CD14-positive monocyte (primary cell): ENCODE results near the gene MEI4. TPM values are rescaled to one million over a fixed set of nuclear protein-coding genes. Genes with fewer than 3 reads are reported as not detected.

ENCODE experiments used
- DNase-seq, 3 donors: peaks; one replicate each; pipeline ENCODE4 v3.0.0-alpha.2; 2011 to 2022
- H2AFZ ChIP-seq: 2 replicates; pipeline ENCODE4 v1.6.0; 2012; ENCODE audit warnings: mild to moderate bottlenecking, low read depth, low read length, inconsistent platforms; ENCODE audit not compliant: insufficient read depth, poor library complexity, severe bottlenecking
- H3K27ac ChIP-seq, 2 donors: 1 replicate in 1 of 2; 2 replicates in 1 of 2; pipeline ENCODE4 v1.5.1; 2012 to 2013; ENCODE audit warnings: low read length in 2 of 2, control low read depth in 1 of 2, inconsistent platforms in 1 of 2, low read depth in 1 of 2, mild to moderate bottlenecking in 1 of 2
- H3K27me3 ChIP-seq, 2 donors: one replicate each; pipeline versions ENCODE4 v1.6.0 to v1.6.1; 2011 to 2013; ENCODE audit warnings: low read length in 2 of 2; ENCODE audit not compliant: control insufficient read depth in 2 of 2, insufficient read depth in 2 of 2
- H3K36me3 ChIP-seq, 2 donors: replicated peaks in 1 of 2; 1 replicate in 1 of 2; 2 replicates in 1 of 2; pipeline versions ENCODE4 v1.5.1 to v1.6.1; 2012 to 2013; ENCODE audit warnings: low read length in 2 of 2, control low read depth in 1 of 2, inconsistent platforms in 1 of 2, mild to moderate bottlenecking in 1 of 2; ENCODE audit not compliant: insufficient read depth in 2 of 2, control insufficient read depth in 1 of 2
- H3K4me1 ChIP-seq, 2 donors: 1 replicate in 1 of 2; 2 replicates in 1 of 2; pipeline versions ENCODE4 v1.5.1 to v1.6.1; 2012 to 2013; ENCODE audit warnings: low read length in 2 of 2, control low read depth in 1 of 2, inconsistent platforms in 1 of 2, mild to moderate bottlenecking in 1 of 2, moderate library complexity in 1 of 2; ENCODE audit not compliant: insufficient read depth in 2 of 2, control insufficient read depth in 1 of 2
- H3K4me2 ChIP-seq: replicated peaks from 2 replicates; pipeline ENCODE3; 2012; ENCODE audit warnings: low read length, moderate library complexity, mild to moderate bottlenecking; ENCODE audit not compliant: poor library complexity, severe bottlenecking; ENCODE audit errors: extremely low read depth
- H3K4me3 ChIP-seq, 3 experiments: fragments of 200-600 bp in 1 of 3; sonication (generic) in 1 of 3; replicated peaks in 1 of 3; 1 replicate in 2 of 3; 2 replicates in 1 of 3; pipeline ENCODE4 v1.5.1; 2011 to 2013; ENCODE audit warnings: low read length in 3 of 3, mild to moderate bottlenecking in 3 of 3, control low read depth in 2 of 3, low read depth in 2 of 3, inconsistent platforms in 1 of 3, moderate library complexity in 1 of 3
- H3K79me2 ChIP-seq: 2 replicates; pipeline ENCODE4 v1.6.0; 2012; ENCODE audit warnings: mild to moderate bottlenecking, control low read depth, inconsistent platforms, low read length, moderate library complexity; ENCODE audit not compliant: insufficient read depth
- H3K9ac ChIP-seq: 2 replicates; pipeline ENCODE4 v1.6.0; 2017; ENCODE audit warnings: low read length, mild to moderate bottlenecking; ENCODE audit not compliant: insufficient read depth, poor library complexity, severe bottlenecking
- H3K9me3 ChIP-seq, 2 donors: replicated peaks in 1 of 2; 1 replicate in 1 of 2; 2 replicates in 1 of 2; pipeline versions ENCODE4 v1.5.1 to v1.6.1; 2012 to 2013; ENCODE audit warnings: low read length in 2 of 2, control low read depth in 1 of 2; ENCODE audit not compliant: control insufficient read depth in 1 of 2, insufficient read depth in 1 of 2
- H4K20me1 ChIP-seq: 2 replicates; pipeline ENCODE4 v1.6.0; 2012; ENCODE audit warnings: mild to moderate bottlenecking, low read length, control low read depth, moderate library complexity; ENCODE audit not compliant: insufficient read depth
- H3K27ac Mint-ChIP-seq, 7 donors: one replicate each; pipeline ENCODE4 v1.8.0; 2020; ENCODE audit warnings: mild to moderate bottlenecking in 7 of 7, mixed read lengths in 7 of 7, moderate library complexity in 6 of 7, inconsistent platforms in 2 of 7
- H3K27me3 Mint-ChIP-seq, 3 donors: one replicate each; pipeline ENCODE4 v1.8.0; 2021 to 2022; ENCODE audit warnings: low read depth in 3 of 3, mild to moderate bottlenecking in 3 of 3, mixed read lengths in 3 of 3, moderate library complexity in 3 of 3, inconsistent platforms in 1 of 3
- H3K36me3 Mint-ChIP-seq, 2 donors: one replicate each; pipeline ENCODE4 v1.8.0; 2020; ENCODE audit warnings: mixed read lengths in 2 of 2, inconsistent platforms in 1 of 2, mild to moderate bottlenecking in 1 of 2
- H3K4me1 Mint-ChIP-seq: one replicate; pipeline ENCODE4 v1.8.0; 2020; ENCODE audit warnings: mild to moderate bottlenecking, mixed read lengths
- H3K4me3 Mint-ChIP-seq, 2 donors: one replicate each; pipeline ENCODE4 v1.8.0; 2020; ENCODE audit warnings: mild to moderate bottlenecking in 2 of 2, mixed read lengths in 2 of 2, moderate library complexity in 1 of 2
- H3K9me3 Mint-ChIP-seq, 7 donors: one replicate each; pipeline ENCODE4 v1.8.0; 2020 to 2022; ENCODE audit warnings: mixed read lengths in 7 of 7, mild to moderate bottlenecking in 6 of 7, moderate library complexity in 6 of 7, inconsistent platforms in 2 of 7
- CTCF ChIP-seq: fragments of 200-600 bp; IDR thresholded peaks from one replicate; pipeline ENCODE4 v1.8.0; 2022; ENCODE audit warnings: antibody characterized with exemption, mild to moderate bottlenecking
- WGBS: methylation state at CpG from one replicate; pipeline ENCODE4 v1.1.5; 2013; ENCODE audit warnings: missing lambda C conversion rate; ENCODE audit not compliant: insufficient coverage; 5-methylcytosine and 5-hydroxymethylcytosine counted together
- intact Hi-C, 2 donors: fragments of 100-400 bp; cut with micrococcal nuclease; formaldehyde crosslinking; loops; one replicate each; pipeline versions ENCODE4 v1.15.0 to v1.15.1; 2023
- polyA plus RNA-seq, 3 donors: library from polyadenylated mRNA; depleted of rRNA in 1 of 3; unstranded in 2 of 3; stranded (reverse) in 1 of 3; fragments of 300-500 nt in 2 of 3; fragments of >200 nt in 1 of 3; fragmentation: Illumina TruSeq in 2 of 3; gene quantifications; 1 replicate in 2 of 3; 2 replicates in 1 of 3; pipeline ENCODE4 v1.2.3, GENCODE V29; 2012 to 2021

The MEI4 gene
- polyA plus RNA-seq, 3 donors, result not detected

- H3K36me3 Mint-ChIP-seq, result no peaks in the 10 kb centered on the region
- no peaks in the 10 kb centered on the region for H3K27me3 ChIP-seq
- no CpG with 5 or more reads among the region's 2 CpGs for WGBS
- H3K4me2 ChIP-seq, result no peak overlapping the region
- H3K27ac Mint-ChIP-seq, result no peak overlapping the region
- intact Hi-C loops, result no loop called here
- TF ChIP-seq CTCF, result no peak
- no peaks in the 10 kb centered on the region for H3K36me3 ChIP-seq
- H3K27me3 Mint-ChIP-seq, result no peaks in the 10 kb centered on the region
- H3K4me3 ChIP-seq, result no peak overlapping the region
- no peak overlapping the region for H3K27ac ChIP-seq
- no peak overlapping the region for H3K9ac ChIP-seq
- H3K9me3 Mint-ChIP-seq, result peaks cover 0 to 7% (median 2%) of the 10 kb centered on the region in 7 donors
- H3K4me3 Mint-ChIP-seq, result no peak overlapping the region
- peaks cover 0 to 3% of the 10 kb centered on the region in 2 donors for H3K9me3 ChIP-seq
- no peak overlapping the region for H2AFZ ChIP-seq
- H3K4me1 ChIP-seq, result no peaks in the 10 kb centered on the region
- no peaks in the 10 kb centered on the region for H4K20me1 ChIP-seq
- no peaks in the 10 kb centered on the region for H3K4me1 Mint-ChIP-seq
- DNase-seq, result no peak
- no peaks in the 10 kb centered on the region for H3K79me2 ChIP-seq
Measured at GRCh38 chr6:77839292-77839691, 186.5 kb downstream of the MEI4 start.

- Mint-ChIP-seq H3K27ac (no peak overlapping the region), H3K4me1 (no peaks in the 10 kb centered on the region), H3K9me3 (peaks cover 0 to 3% (median 0%) of the 10 kb centered on the region in 7 donors), H3K36me3 (no peaks in the 10 kb centered on the region), H3K27me3 (no peaks in the 10 kb centered on the region), H3K4me3 (no peak overlapping the region)
- no peaks in the 10 kb centered on the region for H4K20me1 ChIP-seq
- H3K27me3 ChIP-seq, result no peaks in the 10 kb centered on the region
- H2AFZ ChIP-seq, result no peak overlapping the region
- no peak overlapping the region for H3K27ac ChIP-seq
- no peak overlapping the region for H3K9ac ChIP-seq
- intact Hi-C loops, result no loop called here
- H3K4me3 ChIP-seq, result no peak overlapping the region
- H3K36me3 ChIP-seq, result no peaks in the 10 kb centered on the region
- peaks cover 0 to 7% of the 10 kb centered on the region in 2 donors for H3K9me3 ChIP-seq
- TF ChIP-seq CTCF, result no peak
- DNase-seq, result no peak
- WGBS, result no CpG with 5 or more reads among the region's 3 CpGs
- H3K4me2 ChIP-seq, result no peak overlapping the region
- no peaks in the 10 kb centered on the region for H3K4me1 ChIP-seq
- no peaks in the 10 kb centered on the region for H3K79me2 ChIP-seq
Measured at GRCh38 chr6:77844822-77845221, 192.0 kb downstream of the MEI4 start.
